GM12872 (cell line): ENCODE measurements around the gene CNOT3.

ENCODE experiments used
- CTCF ChIP-seq: IDR thresholded peaks from 3 replicates; pipeline ENCODE4 v1.5.1; 2011; ENCODE audit warnings: low read depth, mild to moderate bottlenecking, low read length, moderate library complexity; ENCODE audit not compliant: insufficient read depth

The CNOT3 gene

GRCh38 chr19:54137699-54138488 lies at the start of gene CNOT3:
Gene CNOT3, plus strand, starts transcription at chr19:54137762. Its CDS starts 5,217 bp downstream, at chr19:54142979.
- TF ChIP-seq CTCF, result no peak

GRCh38 chr19:54094426-54095000 lies 43.0 kb upstream of the CNOT3 start:
- TF ChIP-seq CTCF, result no peak

- TF ChIP-seq CTCF, result no peak
Measured at GRCh38 chr19:54095136-54095858, 42.3 kb upstream of the CNOT3 start.

- TF ChIP-seq CTCF, result no peak
Measured at GRCh38 chr19:54096617-54097106, 40.9 kb upstream of the CNOT3 start.

GRCh38 chr19:54099190-54099902 lies 38.2 kb upstream of the CNOT3 start:
- TF ChIP-seq CTCF, result no peak

GRCh38 chr19:54100561-54100960 lies 37.0 kb upstream of the CNOT3 start, which contains the start of gene OSCAR:
Gene OSCAR, minus strand, starts transcription at chr19:54100803. Its CDS starts 11 bp downstream, at chr19:54100792.
- no peak for TF ChIP-seq CTCF
